BJ (cell line): ENCODE data around the gene UBALD1. TPM values are rescaled to one million over a fixed set of nuclear protein-coding genes. Genes with fewer than 3 reads are reported as not detected.

Source experiments
- CTCF ChIA-PET: fragments of 350-600 bp; formaldehyde crosslinking; extraction: SDS; loops from one replicate; lab custom pipeline; 2021; ENCODE audit warnings: antibody characterized with exemption, inconsistent platforms; lab: Yijun Ruan, JAX
- POLR2A ChIA-PET: fragments of 300-600 bp; sonication (Branson Sonifier 250); formaldehyde crosslinking; extraction: SDS; loops from one replicate; lab custom pipeline; 2021; ENCODE audit warnings: antibody characterized with exemption; lab: Charles Lee
- DNase-seq: peaks from one replicate; pipeline ENCODE4 v3.0.0-alpha.2; 2011; ENCODE audit warnings: low read depth
- H3K27me3 ChIP-seq: 2 replicates; pipeline ENCODE4 v1.6.0; 2011; ENCODE audit warnings: low read length; ENCODE audit not compliant: control insufficient read depth, insufficient read depth
- H3K36me3 ChIP-seq: 2 replicates; pipeline ENCODE4 v1.5.1; 2011; ENCODE audit warnings: low read length; ENCODE audit not compliant: control insufficient read depth, insufficient read depth
- H3K4me3 ChIP-seq: 2 replicates; pipeline ENCODE4 v1.5.1; 2011; ENCODE audit warnings: low read depth, mild to moderate bottlenecking, control low read depth, low read length
- CTCF ChIP-seq: IDR thresholded peaks from 2 replicates; pipeline ENCODE4 v1.5.1; 2011; ENCODE audit warnings: low read depth, mild to moderate bottlenecking, control low read depth, inconsistent platforms, low read length, moderate library complexity; ENCODE audit not compliant: insufficient read depth
- polyA plus RNA-seq: library from polyadenylated mRNA; depleted of rRNA; stranded (reverse); fragments of >200 nt; gene quantifications from 2 replicates; pipeline ENCODE4 v1.2.3, GENCODE V29; 2011

The UBALD1 gene
- polyA plus RNA-seq, 1 experiment, result 11.6 TPM

GRCh38 chr16:4586291-4586690 is 28.4 kb downstream of the UBALD1 start:
- H3K27me3 ChIP-seq, result peaks cover 1% of the 10 kb centered on the region; the same call in 1 of the 2 replicates
- CTCF ChIA-PET, result interaction anchor here (0.7 to 3.4 kb wide), 19 partner anchors 11 to 86 kb away, joined by 3 to 33 read pairs (median 4); no protein-coding TSS in a partner anchor
- POLR2A ChIA-PET, result no interaction called here
- H3K36me3 ChIP-seq, result no peaks in the 10 kb centered on the region
- DNase-seq, result no peak
- no peak for TF ChIP-seq CTCF
- no peak overlapping the region for H3K4me3 ChIP-seq

GRCh38 chr16:4583906-4584305 is 30.8 kb downstream of the UBALD1 start:
- CTCF ChIA-PET, result interaction anchor here (2.5 to 3.4 kb wide), 3 partner anchors 11 to 77 kb away, joined by 12 to 33 read pairs (median 23); no protein-coding TSS in a partner anchor
- no peak for DNase-seq
- Histone ChIP-seq H3K4me3 (no peak overlapping the region), H3K27me3 (peaks cover 1% of the 10 kb centered on the region; the same call in 1 of the 2 replicates), H3K36me3 (no peaks in the 10 kb centered on the region)
- no peak for TF ChIP-seq CTCF
- POLR2A ChIA-PET, result no interaction called here

- no peaks in the 10 kb centered on the region for H3K36me3 ChIP-seq
- no peak for TF ChIP-seq CTCF
- ChIA-PET POLR2A (interaction anchor here (0.6 kb wide), 1 partner anchor 32 kb away, joined by 3 read pairs; no protein-coding TSS in a partner anchor), CTCF (no interaction called here)
- no peak for DNase-seq
- H3K27me3 ChIP-seq, result no peaks in the 10 kb centered on the region; the same call in 1 of the 2 replicates
- H3K4me3 ChIP-seq, result no peak overlapping the region
Measured at GRCh38 chr16:4580250-4580649, 34.4 kb downstream of the UBALD1 start.

DNA sequence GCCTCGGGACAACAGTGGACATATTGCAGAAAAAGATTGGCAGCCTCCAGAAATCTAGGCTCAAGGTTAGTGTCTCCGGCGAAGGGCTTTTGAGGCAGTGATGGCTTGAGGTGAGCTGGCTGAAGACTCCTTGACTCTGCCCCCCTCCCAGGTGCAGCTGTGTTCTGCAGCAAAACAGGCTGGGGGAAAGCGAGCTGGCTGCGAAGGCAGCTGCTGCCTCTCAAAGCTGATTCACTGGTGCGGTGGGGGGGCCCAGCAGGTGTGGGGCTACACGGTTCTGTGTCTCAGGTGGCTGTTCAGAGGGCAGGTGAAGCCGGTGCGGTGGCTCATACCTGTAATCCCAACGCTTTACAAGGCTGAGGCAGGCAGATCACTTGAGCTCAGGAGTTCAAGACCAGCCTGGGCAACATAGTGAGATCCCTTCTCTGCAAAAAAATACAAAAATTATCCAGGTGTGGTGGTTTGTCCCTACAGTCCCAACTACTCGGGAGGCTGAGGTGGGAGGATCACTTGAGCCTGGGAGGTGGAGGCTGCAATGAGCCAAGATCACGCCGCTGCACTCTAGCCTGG is 35.6 kb downstream of the UBALD1 start:
- ChIA-PET POLR2A (no interaction called here), CTCF (interaction anchor here (1.1 kb wide), 1 partner anchor 14 kb away, joined by 3 read pairs; no protein-coding TSS in a partner anchor)
- Histone ChIP-seq H3K36me3 (no peaks in the 10 kb centered on the region), H3K27me3 (no peaks in the 10 kb centered on the region; the same call in 1 of the 2 replicates), H3K4me3 (no peak overlapping the region)
- no peak for TF ChIP-seq CTCF
- DNase-seq, result no peak

DNA sequence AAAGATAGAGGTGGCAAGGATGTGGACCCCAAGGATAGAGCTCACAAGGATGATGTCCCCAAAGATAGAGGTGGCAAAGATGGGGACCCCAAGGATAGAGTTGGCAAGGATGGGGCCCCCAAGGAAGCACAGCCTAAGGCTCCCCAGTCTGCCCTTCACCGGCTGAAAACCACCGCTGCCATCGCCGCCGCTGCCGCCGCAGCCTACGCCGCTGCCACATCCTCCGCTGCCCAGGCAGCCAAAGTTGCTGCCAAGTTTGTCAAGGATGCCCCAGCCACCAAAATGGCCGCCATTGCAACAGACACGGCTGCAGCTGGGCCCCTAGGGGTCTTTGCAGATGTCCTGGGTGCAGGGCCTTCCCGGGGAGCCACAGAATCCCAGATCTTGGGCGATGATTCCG is 38.7 kb downstream of the UBALD1 start:
- ChIA-PET CTCF (interaction anchor here (0.6 to 2.1 kb wide), 3 partner anchors 9 to 71 kb away, joined by 3 to 10 read pairs (median 6); no protein-coding TSS in a partner anchor), POLR2A (no interaction called here)
- no peak for DNase-seq
- H3K27me3 ChIP-seq, result no peaks in the 10 kb centered on the region; the same call in 1 of the 2 replicates
- no peaks in the 10 kb centered on the region for H3K36me3 ChIP-seq
- TF ChIP-seq CTCF, result no peak
- H3K4me3 ChIP-seq, result no peak overlapping the region
